Fibroblast of lung (primary cell): ENCODE results near the gene PI16.

Source experiments
- CTCF ChIP-seq, 2 donors: IDR thresholded peaks in 1 of 2; conservative IDR thresholded peaks in 1 of 2; 1 replicate in 1 of 2; 2 replicates in 1 of 2; pipeline ENCODE4 v1.5.1; 2011 to 2012; ENCODE audit warnings: low read length in 2 of 2, control low read depth in 1 of 2, inconsistent platforms in 1 of 2, low read depth in 1 of 2, mild to moderate bottlenecking in 1 of 2
- EZH2 ChIP-seq: IDR thresholded peaks from 2 replicates; pipeline ENCODE4 v1.5.1; 2012; ENCODE audit warnings: low read length, control low read depth, mild to moderate bottlenecking; ENCODE audit errors: missing control alignments

GRCh38 chr6:36961441-36962435, 7.2 kb downstream of the PI16 start:
- TF ChIP-seq CTCF (conservative IDR thresholded peaks at IDR 0.05 in 1 of 2, IDR thresholded peaks at IDR 0.05 in 1 of 2; ENCODE audit: low read depth in 1 of 2, low read length in 2 of 2) (no peak), EZH2 (no peak)
